H1 (cell line): ENCODE measurements around the gene POU3F2. TPM values are rescaled to one million over a fixed set of nuclear protein-coding genes. Genes with fewer than 3 reads are reported as not detected.
A peak's percentile ranks its signal among the peaks of the same experiment; 100 is the strongest.

Experiments
- CTCF ChIA-PET: fragments of 300-600 bp; sonication (Branson Sonifier 250); formaldehyde crosslinking; loops from one replicate; lab custom pipeline; 2021; ENCODE audit not compliant: partially characterized antibody; lab: Charles Lee
- POLR2A ChIA-PET: fragments of 300-600 bp; sonication (Branson Sonifier 250); formaldehyde crosslinking; loops from one replicate; lab custom pipeline; 2021; ENCODE audit warnings: inconsistent platforms; ENCODE audit not compliant: partially characterized antibody; lab: Charles Lee
- DNase-seq, 2 experiments: peaks; one replicate each; pipeline versions ENCODE4 v3.0.0 to v3.0.0-alpha.2; 2010 to 2022; ENCODE audit warnings: low spot score in 2 of 2, low read depth in 1 of 2, mixed read lengths in 1 of 2
- FAIRE-seq: peaks from 2 replicates; lab custom pipeline; 2011; peaks lifted over from hg19 to GRCh38; lab: Jason Lieb, UNC
- H2AFZ ChIP-seq: 2 replicates; pipeline ENCODE4 v1.8.1; 2012; ENCODE audit warnings: low read length, inconsistent platforms
- H2AK5ac ChIP-seq: 2 replicates; pipeline ENCODE4 v1.6.1; 2013; ENCODE audit warnings: low read depth, low read length
- H2BK120ac ChIP-seq: replicated peaks from 2 replicates; pipeline ENCODE3; 2013; ENCODE audit warnings: low read depth, low read length, inconsistent platforms
- H2BK12ac ChIP-seq: 2 replicates; pipeline ENCODE4 v1.6.1; 2013; ENCODE audit warnings: low read depth, low read length
- H2BK15ac ChIP-seq: 2 replicates; pipeline ENCODE4 v1.6.1; 2013; ENCODE audit warnings: low read length
- H2BK20ac ChIP-seq: 2 replicates; pipeline ENCODE4 v1.6.1; 2013; ENCODE audit warnings: low read length
- H2BK5ac ChIP-seq: 2 replicates; pipeline ENCODE4 v1.6.1; 2013; ENCODE audit warnings: low read depth, low read length
- H3K14ac ChIP-seq: 2 replicates; pipeline ENCODE4 v1.6.1; 2013; ENCODE audit warnings: inconsistent platforms; ENCODE audit not compliant: insufficient read length
- H3K18ac ChIP-seq: 2 replicates; pipeline ENCODE4 v1.6.1; 2013; ENCODE audit warnings: low read length; ENCODE audit errors: extremely low read depth
- H3K23ac ChIP-seq: 2 replicates; pipeline ENCODE4 v1.6.1; 2013; ENCODE audit warnings: inconsistent platforms; ENCODE audit not compliant: insufficient read length
- H3K23me2 ChIP-seq: 2 replicates; pipeline ENCODE4 v1.6.1; 2013; ENCODE audit warnings: low read depth, low read length
- H3K27ac ChIP-seq: 2 replicates; pipeline ENCODE4 v1.6.1; 2011; ENCODE audit warnings: low read depth, low read length, inconsistent platforms
- H3K27me3 ChIP-seq, 4 experiments: replicated peaks in 1 of 4; 1 replicate in 1 of 4; 2 replicates in 3 of 4; pipeline versions ENCODE4 v1.6.1 to v1.8.1; 2011 to 2013; ENCODE audit warnings: low read length in 3 of 4, mild to moderate bottlenecking in 3 of 4, inconsistent platforms in 2 of 4, mixed read lengths in 2 of 4, moderate library complexity in 1 of 4; ENCODE audit not compliant: control insufficient read depth in 3 of 4, insufficient read depth in 3 of 4; ENCODE audit errors: extremely low read depth in 1 of 4
- H3K36me3 ChIP-seq, 4 experiments: 2 replicates each; pipeline versions ENCODE4 v1.6.1 to v1.8.1; 2011 to 2013; ENCODE audit warnings: mild to moderate bottlenecking in 4 of 4, low read length in 3 of 4, moderate library complexity in 2 of 4, control low read depth in 1 of 4, inconsistent platforms in 1 of 4; ENCODE audit not compliant: insufficient read depth in 4 of 4, control insufficient read depth in 2 of 4
- H3K4ac ChIP-seq: replicated peaks from 2 replicates; pipeline ENCODE3; 2013; ENCODE audit warnings: low read length, low read depth, mixed read lengths, inconsistent platforms; ENCODE audit not compliant: insufficient read length
- H3K4me1 ChIP-seq, 4 experiments: replicated peaks in 1 of 4; 1 replicate in 1 of 4; 2 replicates in 3 of 4; pipeline versions ENCODE4 v1.6.1 to v1.8.1; 2011 to 2013; ENCODE audit warnings: low read length in 3 of 4, inconsistent platforms in 2 of 4, mixed read lengths in 1 of 4; ENCODE audit not compliant: insufficient read depth in 4 of 4, control insufficient read depth in 3 of 4
- H3K4me2 ChIP-seq, 2 experiments: 2 replicates each; pipeline versions ENCODE4 v1.6.1 to v1.8.1; 2011 to 2013; ENCODE audit warnings: low read depth in 2 of 2, low read length in 2 of 2, control low read depth in 1 of 2, inconsistent platforms in 1 of 2, mild to moderate bottlenecking in 1 of 2; ENCODE audit not compliant: insufficient read depth in 1 of 2
- H3K4me3 ChIP-seq, 4 experiments: fragments of 200-600, 300-600 bp in 1 of 4; sonication (generic), shearing (Covaris generic), sonication (Bioruptor Twin) in 1 of 4; 2 replicates each; pipeline versions ENCODE4 v1.5.1 to v1.8.1; 2011 to 2016; ENCODE audit warnings: low read length in 4 of 4, low read depth in 3 of 4, control low read depth in 2 of 4, inconsistent platforms in 2 of 4, mild to moderate bottlenecking in 2 of 4, mixed read lengths in 1 of 4, moderate library complexity in 1 of 4; ENCODE audit not compliant: insufficient read depth in 2 of 4; ENCODE audit errors: extremely low read depth in 1 of 4
- H3K56ac ChIP-seq: replicated peaks from 2 replicates; pipeline ENCODE3; 2013; ENCODE audit warnings: low read depth, mild to moderate bottlenecking, mixed read lengths, low read length, inconsistent platforms; ENCODE audit not compliant: insufficient read length
- H3K79me1 ChIP-seq: 2 replicates; pipeline ENCODE4 v1.6.1; 2013; ENCODE audit warnings: low read depth, low read length, control low read depth
- H3K79me2 ChIP-seq, 2 experiments: 2 replicates each; pipeline versions ENCODE4 v1.6.1 to v1.8.1; 2012 to 2013; ENCODE audit warnings: low read length in 2 of 2, mild to moderate bottlenecking in 2 of 2, inconsistent platforms in 1 of 2; ENCODE audit not compliant: insufficient read depth in 2 of 2, control insufficient read depth in 1 of 2
- H3K9ac ChIP-seq, 4 experiments: replicated peaks in 1 of 4; 1 replicate in 1 of 4; 2 replicates in 3 of 4; pipeline versions ENCODE4 v1.6.1 to v1.8.1; 2011 to 2013; ENCODE audit warnings: low read depth in 3 of 4, low read length in 3 of 4, control low read depth in 2 of 4, mild to moderate bottlenecking in 2 of 4, moderate library complexity in 2 of 4, inconsistent platforms in 1 of 4; ENCODE audit errors: extremely low read depth in 1 of 4
- H3K9me3 ChIP-seq, 2 experiments: 2 replicates each; pipeline versions ENCODE4 v1.6.1 to v1.8.1; 2012 to 2013; ENCODE audit warnings: mild to moderate bottlenecking in 2 of 2, moderate library complexity in 2 of 2, control low read depth in 1 of 2, inconsistent platforms in 1 of 2, low read depth in 1 of 2, low read length in 1 of 2, mixed read lengths in 1 of 2; ENCODE audit not compliant: insufficient read depth in 2 of 2
- H4K20me1 ChIP-seq, 2 experiments: replicated peaks in 1 of 2; 2 replicates each; pipeline versions ENCODE3 to v1.8.1; 2011 to 2013; ENCODE audit warnings: inconsistent platforms in 2 of 2, low read length in 2 of 2, mild to moderate bottlenecking in 1 of 2; ENCODE audit not compliant: insufficient read depth in 2 of 2, control insufficient read depth in 1 of 2
- H4K5ac ChIP-seq: 2 replicates; pipeline ENCODE4 v1.6.1; 2013; ENCODE audit warnings: low read length, low read depth, mixed read lengths, inconsistent platforms; ENCODE audit not compliant: insufficient read length
- H4K8ac ChIP-seq: 2 replicates; pipeline ENCODE4 v1.8.0; 2013; ENCODE audit warnings: mild to moderate bottlenecking, moderate library complexity, low read length, inconsistent platforms; ENCODE audit not compliant: insufficient read depth; ENCODE audit errors: extremely low read depth
- H4K91ac ChIP-seq: replicated peaks from 2 replicates; pipeline ENCODE3; 2013; ENCODE audit warnings: low read length, mixed read lengths, inconsistent platforms; ENCODE audit not compliant: insufficient read length
- CTCF ChIP-seq, 3 experiments: IDR thresholded peaks; 1 replicate in 2 of 3; 2 replicates in 1 of 3; pipeline versions ENCODE4 v1.5.1 to v1.6.1; 2011; ENCODE audit warnings: low read length in 3 of 3, mild to moderate bottlenecking in 3 of 3, inconsistent platforms in 2 of 3, low read depth in 1 of 3, moderate library complexity in 1 of 3; ENCODE audit not compliant: insufficient read depth in 1 of 3; ENCODE audit errors: control extremely low read depth in 1 of 3
- HDAC6 ChIP-seq: IDR thresholded peaks from one replicate; pipeline ENCODE4 v1.7.1; 2012; ENCODE audit warnings: low read depth, mild to moderate bottlenecking, inconsistent platforms, low read length, moderate library complexity
- KDM5A ChIP-seq: fragments of 200-600 bp; IDR thresholded peaks from 2 replicates; pipeline ENCODE4 v1.7.1; 2012; ENCODE audit warnings: mild to moderate bottlenecking, low read length, inconsistent platforms, mixed read lengths
- PHF8 ChIP-seq: fragments of 200-600 bp; sonication (generic); conservative IDR thresholded peaks from 2 replicates; pipeline ENCODE4 v1.7.1; 2012; ENCODE audit warnings: low read depth, mild to moderate bottlenecking, inconsistent platforms, low read length, moderate library complexity
- POLR2AphosphoS5 ChIP-seq: IDR thresholded peaks from 2 replicates; pipeline ENCODE4 v1.6.1; 2011; ENCODE audit warnings: low read depth, low read length
- RAD21 ChIP-seq, 2 experiments: IDR thresholded peaks in 1 of 2; conservative IDR thresholded peaks in 1 of 2; 2 replicates each; pipeline ENCODE4 v1.6.1; 2011; ENCODE audit warnings: low read depth in 2 of 2, low read length in 2 of 2, improper control_type of control experiment in 1 of 2, inconsistent platforms in 1 of 2, mild to moderate bottlenecking in 1 of 2, moderate library complexity in 1 of 2
- RFX5 ChIP-seq: IDR thresholded peaks from 2 replicates; pipeline ENCODE4 v1.6.1; 2011; ENCODE audit warnings: low read depth, low read length, improper control_type of control experiment, borderline replicate concordance
- TCF12 ChIP-seq: IDR thresholded peaks from 2 replicates; pipeline ENCODE4 v1.6.1; 2011; ENCODE audit warnings: low read depth, mild to moderate bottlenecking, low read length
- YY1 ChIP-seq: IDR thresholded peaks from 2 replicates; pipeline ENCODE4 v1.6.1; 2011; ENCODE audit warnings: low read depth, mild to moderate bottlenecking, low read length
- WGBS, 2 experiments: shearing (Covaris generic) in 1 of 2; methylation state at CpG; one replicate each; pipeline versions ENCODE4 v1.1.6 to v1.1.7; 2013 to 2015; ENCODE audit warnings: low lambda C conversion rate in 2 of 2, mixed read lengths in 2 of 2, inconsistent platforms in 1 of 2, low coverage in 1 of 2, missing lambda C conversion rate in 1 of 2; ENCODE audit not compliant: insufficient replicate concordance in 2 of 2, insufficient coverage in 1 of 2, insufficient read length in 1 of 2; ENCODE audit errors: extremely low coverage in 1 of 2, missing lambda C conversion rate in 1 of 2; 5-methylcytosine and 5-hydroxymethylcytosine counted together
- polyA plus RNA-seq, 7 experiments: library from polyadenylated mRNA; depleted of rRNA in 3 of 7; stranded (reverse) in 5 of 7; unstranded in 2 of 7; fragments of >200 nt in 5 of 7; fragments of 200-250 nt in 2 of 7; gene quantifications; 1 replicate in 5 of 7; 2 replicates in 1 of 7; 4 replicates in 1 of 7; pipeline versions ENCODE4 v1.2.1 to v1.2.3, GENCODE V29; 2011 to 2013; ENCODE audit warnings: missing spikeins in 2 of 7, mixed read lengths in 2 of 7
- total RNA-seq: library from RNA; stranded (reverse); fragmentation: NEBNext Ultra II Directional; extraction: Animal tissue kit (Norgen Biotek cat#: 25700); gene quantifications from 2 replicates; pipeline ENCODE4 v1.2.1, GENCODE V29; 2021

Gene POU3F2
- total and polyA plus RNA-seq, 2 of the 8 experiments (the other 6 are each of a cell fraction or from before 2014, with no cell fraction given): 0.09 to 0.35 TPM

DNA sequence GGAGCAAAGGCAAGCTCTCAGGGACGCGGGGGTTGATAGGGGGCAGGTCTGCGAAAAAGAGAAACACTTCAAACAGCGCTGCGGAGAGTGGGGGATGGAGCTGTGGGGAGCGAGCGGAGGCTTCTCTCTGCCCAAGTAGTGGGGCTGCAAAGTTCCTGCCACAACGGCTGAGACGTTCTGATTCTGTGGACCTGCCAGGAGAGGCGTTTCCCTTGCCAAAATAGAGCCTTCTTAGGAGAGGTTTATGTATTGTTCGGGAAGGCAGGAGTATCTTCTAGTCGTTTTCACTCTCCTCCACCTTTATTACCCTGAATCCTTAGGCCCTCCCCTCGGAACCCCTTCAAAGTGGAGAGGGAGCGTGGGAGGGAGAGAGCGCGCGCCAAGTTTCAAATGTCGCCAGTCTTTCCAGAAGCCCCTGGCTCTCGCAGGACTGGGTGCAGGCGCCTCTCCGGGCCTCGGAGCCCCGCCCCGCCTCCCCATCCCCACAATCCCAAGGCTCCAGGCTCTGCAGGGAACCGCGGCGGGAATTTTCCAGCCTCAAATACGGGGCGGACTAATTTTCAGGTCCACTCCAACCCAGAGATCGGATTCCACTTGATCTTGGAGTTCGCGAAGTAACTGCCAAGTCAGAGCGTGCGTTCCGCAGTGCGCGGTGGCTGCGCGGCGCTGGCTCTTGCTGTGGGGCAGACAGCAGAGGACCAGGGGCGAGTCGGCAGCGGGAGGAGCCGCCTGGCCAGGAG is 10.0 kb upstream of the POU3F2 start:
- ChIA-PET POLR2A (no interaction called here), CTCF (interaction anchor here (1.0 to 1.3 kb wide), 4 partner anchors 10 to 64 kb away, joined by 3 to 4 read pairs (median 4); partner anchors contain the start of gene POU3F2)
- Histone ChIP-seq H2BK5ac (no peak overlapping the region), H4K20me1 (peaks cover 0 to 7% of the 10 kb centered on the region in 2 experiments), H3K36me3 (no peaks in the 10 kb centered on the region), H3K27me3 (peaks cover 32 to 71% (median 55%) of the 10 kb centered on the region in 4 experiments), H3K27ac (no peak overlapping the region), H3K9me3 (no peaks in the 10 kb centered on the region), H2AFZ (peak overlapping the region; percentile 36), H3K79me2 (no peaks in the 10 kb centered on the region), H3K9ac (0 out of 7 replicates have a peak overlapping the region, but pooled peaks of 1 of the 4 experiments have one; percentile 20), H4K5ac (no peak overlapping the region), H3K4ac (no peak overlapping the region), H2BK120ac (no peak overlapping the region), H3K23me2 (peaks cover 14% of the 10 kb centered on the region), H3K4me2 (peak overlapping the region; percentile 92 to 93), H4K8ac (peak overlapping the region; percentile 68; the same call in 1 of the 2 replicates), H3K23ac (no peak overlapping the region), H3K56ac (no peak overlapping the region), H2BK20ac (no peak overlapping the region), H2BK12ac (no peak overlapping the region; the same call in 1 of the 2 replicates), H2AK5ac (no peak overlapping the region), H3K4me1 (peaks cover 2 to 14% (median 6%) of the 10 kb centered on the region in 4 experiments), H3K14ac (no peak overlapping the region), H3K79me1 (no peaks in the 10 kb centered on the region), H3K18ac (no peak overlapping the region), H4K91ac (no peak overlapping the region), H2BK15ac (peak overlapping the region; percentile 76; the same call in 1 of the 2 replicates), H3K4me3 (peak overlapping the region; percentile 63 to 76 (median 70))
- WGBS, 2 experiments: 1% methylated on average over 39 of the region's 44 CpGs; no CpG with 5 or more reads in 1 of the 2 experiments
- FAIRE-seq: no peak
- DNase-seq: peak in 1 of 2 experiments; percentile 79
- TF ChIP-seq HDAC6 (no peak), POLR2AphosphoS5 (no peak), TCF12 (no peak), YY1 (no peak), RFX5 (no peak), PHF8 (no peak), KDM5A (no peak), RAD21 (IDR thresholded peaks at IDR 0.05 in 1 of 2, conservative IDR thresholded peaks at IDR 0.05 in 1 of 2; ENCODE audit: low read depth in 2 of 2, low read length in 2 of 2) (no peak), CTCF (IDR thresholded peaks at IDR 0.05; ENCODE audit: control extremely low read depth in 1 of 3, insufficient read depth in 1 of 3, low read depth in 1 of 3, low read length in 3 of 3) (no peak)
